Keratinocyte (primary cell): Measurements from ENCODE around the gene CBLB. TPM values are rescaled to one million over a fixed set of nuclear protein-coding genes. Genes with fewer than 3 reads are reported as not detected.

Source experiments
- DNase-seq: peaks from one replicate; pipeline ENCODE4 v3.0.0-alpha.2; 2011; ENCODE audit warnings: low read depth, missing footprints, low spot score
- FAIRE-seq: peaks from 2 replicates; lab custom pipeline; 2011; peaks lifted over from hg19 to GRCh38; lab: Jason Lieb, UNC
- H2AFZ ChIP-seq: 2 replicates; pipeline ENCODE4 v1.6.0; 2012; ENCODE audit warnings: low read length, control low read depth, inconsistent platforms; ENCODE audit not compliant: control insufficient read depth
- H3K27ac ChIP-seq: 2 replicates; pipeline ENCODE4 v1.5.1; 2011; ENCODE audit warnings: low read length; ENCODE audit not compliant: control insufficient read depth, insufficient read depth
- H3K27me3 ChIP-seq: 3 replicates; pipeline ENCODE4 v1.6.0; 2011; ENCODE audit warnings: low read length; ENCODE audit not compliant: control insufficient read depth, insufficient read depth; ENCODE audit errors: extremely low read depth
- H3K36me3 ChIP-seq, 2 experiments: 2 replicates in 1 of 2; 3 replicates in 1 of 2; pipeline ENCODE4 v1.5.1; 2011; ENCODE audit warnings: low read length in 2 of 2, mild to moderate bottlenecking in 1 of 2; ENCODE audit not compliant: control insufficient read depth in 2 of 2, insufficient read depth in 2 of 2; ENCODE audit errors: extremely low read depth in 1 of 2
- H3K4me1 ChIP-seq: 3 replicates; pipeline ENCODE4 v1.5.1; 2011; ENCODE audit warnings: low read length; ENCODE audit not compliant: control insufficient read depth, insufficient read depth; ENCODE audit errors: extremely low read depth
- H3K4me2 ChIP-seq: 3 replicates; pipeline ENCODE4 v1.6.0; 2011; ENCODE audit warnings: low read depth, low read length; ENCODE audit not compliant: control insufficient read depth, insufficient read depth; ENCODE audit errors: extremely low read depth
- H3K4me3 ChIP-seq, 3 experiments: fragments of 200-600 bp in 1 of 3; sonication (generic) in 1 of 3; 2 replicates in 2 of 3; 3 replicates in 1 of 3; pipeline ENCODE4 v1.5.1; 2011 to 2016; ENCODE audit warnings: low read length in 3 of 3, mild to moderate bottlenecking in 3 of 3, control low read depth in 2 of 3, inconsistent platforms in 1 of 3, low read depth in 1 of 3, mixed read lengths in 1 of 3, mixed run types in 1 of 3, moderate library complexity in 1 of 3; ENCODE audit not compliant: control insufficient read depth in 2 of 3, insufficient read depth in 2 of 3; ENCODE audit errors: extremely low read depth in 1 of 3
- H3K79me2 ChIP-seq: 2 replicates; pipeline ENCODE4 v1.6.0; 2012; ENCODE audit warnings: low read length; ENCODE audit not compliant: control insufficient read depth, insufficient read depth
- H3K9ac ChIP-seq: 3 replicates; pipeline ENCODE4 v1.6.0; 2011; ENCODE audit warnings: low read length; ENCODE audit not compliant: control insufficient read depth, insufficient read depth; ENCODE audit errors: extremely low read depth
- H3K9me1 ChIP-seq: 3 replicates; pipeline ENCODE4 v1.6.0; 2011; ENCODE audit warnings: low read length; ENCODE audit not compliant: control insufficient read depth, insufficient read depth; ENCODE audit errors: extremely low read depth
- H3K9me3 ChIP-seq: 2 replicates; pipeline ENCODE4 v1.5.1; 2012; ENCODE audit warnings: low read depth, low read length; ENCODE audit not compliant: control insufficient read depth
- H4K20me1 ChIP-seq: 3 replicates; pipeline ENCODE4 v1.6.0; 2011; ENCODE audit warnings: low read length; ENCODE audit not compliant: control insufficient read depth, insufficient read depth; ENCODE audit errors: extremely low read depth
- EZH2 ChIP-seq: IDR thresholded peaks from one replicate; pipeline ENCODE4 v1.6.1; 2012; ENCODE audit warnings: inconsistent platforms, mild to moderate bottlenecking, low read length, moderate library complexity
- dilution Hi-C: fragments of 300-500 bp; cut with MboI; formaldehyde crosslinking; loops from one replicate; pipeline ENCODE4 v1.7.0; 2020; ENCODE audit warnings: low sequenced_read_pairs; ENCODE audit not compliant: extremely low pct_ligation_motif_present
- polyA plus RNA-seq, 5 experiments: library from polyadenylated mRNA; depleted of rRNA in 3 of 5; stranded (reverse) in 3 of 5; stranded (forward) in 1 of 5; unstranded in 1 of 5; fragments of >200 nt; gene quantifications; 1 replicate in 1 of 5; 2 replicates in 3 of 5; 3 replicates in 1 of 5; pipeline versions ENCODE4 v1.2.1 to v1.2.3, GENCODE V29; 2011 to 2012; ENCODE audit warnings: missing spikeins in 2 of 5, low read depth in 1 of 5, low replicate concordance in 1 of 5
- TF ChIP-seq, protein P1 (sequence below), 3 experiments: IDR thresholded peaks in 1 of 3; conservative IDR thresholded peaks in 1 of 3; optimal IDR thresholded peaks in 1 of 3; 2 replicates in 2 of 3; 3 replicates in 1 of 3; pipeline versions ENCODE3 to v1.5.1; 2011; ENCODE audit warnings: low read length in 3 of 3, mild to moderate bottlenecking in 3 of 3, moderate library complexity in 2 of 3, control low read depth in 1 of 3, inconsistent platforms in 1 of 3; ENCODE audit not compliant: insufficient read depth in 2 of 3; ENCODE audit errors: extremely low read depth in 1 of 3

The CBLB gene
- polyA plus RNA-seq, 1 donor (not counting 4 experiments of a cell fraction or from before 2014, with no cell fraction given), result 13.6 TPM

DNA sequence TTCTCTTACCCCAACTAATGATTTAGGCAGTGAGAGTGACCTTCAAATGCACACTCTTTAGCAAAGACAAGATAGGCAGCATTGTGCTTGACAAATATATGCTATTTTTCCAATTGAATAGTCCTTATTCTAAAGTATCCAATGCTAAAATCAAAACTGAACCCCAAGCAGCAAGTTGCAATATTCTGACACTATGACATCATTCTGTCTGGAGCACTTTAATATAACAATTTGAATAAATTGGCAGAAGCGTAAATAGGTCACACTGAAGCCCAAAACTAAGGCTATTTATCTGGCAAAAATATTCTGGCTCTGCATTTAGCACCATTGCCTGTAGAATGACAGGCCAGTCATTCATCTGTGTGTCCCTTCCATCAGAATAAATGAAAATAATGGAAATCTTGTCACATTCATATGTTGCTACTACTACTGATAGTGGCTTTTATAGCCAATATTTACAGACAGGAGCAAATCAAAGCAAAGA is 2.9 kb downstream of the CBLB start:
- Histone ChIP-seq H3K9me3 (no peaks in the 10 kb centered on the region), H2AFZ (no peak overlapping the region), H3K4me1 (peaks cover 13% of the 10 kb centered on the region), H3K9ac (no peak overlapping the region), H3K4me2 (peak overlapping the region; percentile 92), H3K27me3 (no peaks in the 10 kb centered on the region), H4K20me1 (no peaks in the 10 kb centered on the region), H3K27ac (no peak overlapping the region), H3K79me2 (peaks cover 9% of the 10 kb centered on the region), H3K9me1 (no peaks in the 10 kb centered on the region), H3K36me3 (no peaks in the 10 kb centered on the region), H3K4me3 (no peak overlapping the region)
- TF ChIP-seq, protein P1, sequence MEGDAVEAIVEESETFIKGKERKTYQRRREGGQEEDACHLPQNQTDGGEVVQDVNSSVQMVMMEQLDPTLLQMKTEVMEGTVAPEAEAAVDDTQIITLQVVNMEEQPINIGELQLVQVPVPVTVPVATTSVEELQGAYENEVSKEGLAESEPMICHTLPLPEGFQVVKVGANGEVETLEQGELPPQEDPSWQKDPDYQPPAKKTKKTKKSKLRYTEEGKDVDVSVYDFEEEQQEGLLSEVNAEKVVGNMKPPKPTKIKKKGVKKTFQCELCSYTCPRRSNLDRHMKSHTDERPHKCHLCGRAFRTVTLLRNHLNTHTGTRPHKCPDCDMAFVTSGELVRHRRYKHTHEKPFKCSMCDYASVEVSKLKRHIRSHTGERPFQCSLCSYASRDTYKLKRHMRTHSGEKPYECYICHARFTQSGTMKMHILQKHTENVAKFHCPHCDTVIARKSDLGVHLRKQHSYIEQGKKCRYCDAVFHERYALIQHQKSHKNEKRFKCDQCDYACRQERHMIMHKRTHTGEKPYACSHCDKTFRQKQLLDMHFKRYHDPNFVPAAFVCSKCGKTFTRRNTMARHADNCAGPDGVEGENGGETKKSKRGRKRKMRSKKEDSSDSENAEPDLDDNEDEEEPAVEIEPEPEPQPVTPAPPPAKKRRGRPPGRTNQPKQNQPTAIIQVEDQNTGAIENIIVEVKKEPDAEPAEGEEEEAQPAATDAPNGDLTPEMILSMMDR (optimal IDR thresholded peaks at IDR 0.05 in 1 of 3, IDR thresholded peaks at IDR 0.05 in 1 of 3, conservative IDR thresholded peaks at IDR 0.05 in 1 of 3; ENCODE audit: extremely low read depth in 1 of 3, insufficient read depth in 2 of 3, low read length in 3 of 3), result no peak
- no peak for TF ChIP-seq EZH2
- DNase-seq, result no peak
- dilution Hi-C loops, result no loop called here
- FAIRE-seq, result no peak

DNA sequence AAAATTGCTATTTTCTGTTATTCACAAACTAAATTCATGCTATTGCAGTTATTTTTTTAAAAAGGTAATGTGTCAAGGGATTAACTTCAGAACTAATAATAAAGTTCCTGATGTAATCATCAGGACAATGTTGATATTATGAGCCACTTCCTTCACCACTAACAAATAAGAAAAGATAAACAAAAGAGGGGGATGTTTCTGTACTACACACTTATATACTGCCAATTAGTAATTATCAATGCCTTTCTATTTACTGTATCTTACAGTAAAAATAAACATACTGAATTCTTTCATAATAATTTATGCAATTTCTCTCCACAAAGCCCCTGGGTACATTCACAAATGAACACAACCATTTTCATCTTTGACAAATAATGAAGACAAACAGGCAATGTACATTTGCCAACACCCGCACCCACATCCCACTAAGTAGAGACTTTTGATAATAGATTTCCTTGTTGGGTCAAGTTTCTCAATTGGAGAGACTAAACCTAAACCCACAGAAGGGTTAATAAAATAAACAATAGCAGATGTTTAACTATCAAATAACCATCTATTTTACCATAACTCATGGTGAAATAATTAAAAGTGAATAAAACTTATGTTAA is 3.7 kb downstream of the CBLB start:
- Histone ChIP-seq H3K27ac (no peak overlapping the region), H3K9me3 (no peaks in the 10 kb centered on the region), H2AFZ (no peak overlapping the region), H3K36me3 (peaks cover 0 to 2% of the 10 kb centered on the region in 2 experiments), H3K4me2 (no peak overlapping the region), H4K20me1 (no peaks in the 10 kb centered on the region), H3K9ac (no peak overlapping the region), H3K4me1 (peaks cover 11% of the 10 kb centered on the region), H3K4me3 (no peak overlapping the region), H3K79me2 (peaks cover 9% of the 10 kb centered on the region), H3K9me1 (no peaks in the 10 kb centered on the region), H3K27me3 (no peaks in the 10 kb centered on the region)
- dilution Hi-C loops, result no loop called here
- FAIRE-seq (no peak), DNase-seq (no peak)
- no peak for TF ChIP-seq EZH2
- TF ChIP-seq, protein P1 (optimal IDR thresholded peaks at IDR 0.05 in 1 of 3, IDR thresholded peaks at IDR 0.05 in 1 of 3, conservative IDR thresholded peaks at IDR 0.05 in 1 of 3; ENCODE audit: extremely low read depth in 1 of 3, insufficient read depth in 2 of 3, low read length in 3 of 3), result no peak
